H1 (cell line): ENCODE results near the gene TXNDC16. TPM values are rescaled to one million over a fixed set of nuclear protein-coding genes. Genes with fewer than 3 reads are reported as not detected.

ENCODE experiments used
- CTCF ChIA-PET: fragments of 300-600 bp; sonication (Branson Sonifier 250); formaldehyde crosslinking; loops from one replicate; lab custom pipeline; 2021; ENCODE audit not compliant: partially characterized antibody; lab: Charles Lee
- POLR2A ChIA-PET: fragments of 300-600 bp; sonication (Branson Sonifier 250); formaldehyde crosslinking; loops from one replicate; lab custom pipeline; 2021; ENCODE audit warnings: inconsistent platforms; ENCODE audit not compliant: partially characterized antibody; lab: Charles Lee
- DNase-seq, 2 experiments: peaks; one replicate each; pipeline versions ENCODE4 v3.0.0 to v3.0.0-alpha.2; 2010 to 2022; ENCODE audit warnings: low spot score in 2 of 2, low read depth in 1 of 2, mixed read lengths in 1 of 2
- FAIRE-seq: peaks from 2 replicates; lab custom pipeline; 2011; peaks lifted over from hg19 to GRCh38; lab: Jason Lieb, UNC
- H2AFZ ChIP-seq: 2 replicates; pipeline ENCODE4 v1.8.1; 2012; ENCODE audit warnings: low read length, inconsistent platforms
- H2AK5ac ChIP-seq: 2 replicates; pipeline ENCODE4 v1.6.1; 2013; ENCODE audit warnings: low read depth, low read length
- H2BK120ac ChIP-seq: replicated peaks from 2 replicates; pipeline ENCODE3; 2013; ENCODE audit warnings: low read depth, low read length, inconsistent platforms
- H2BK12ac ChIP-seq: 2 replicates; pipeline ENCODE4 v1.6.1; 2013; ENCODE audit warnings: low read depth, low read length
- H2BK15ac ChIP-seq: 2 replicates; pipeline ENCODE4 v1.6.1; 2013; ENCODE audit warnings: low read length
- H2BK20ac ChIP-seq: 2 replicates; pipeline ENCODE4 v1.6.1; 2013; ENCODE audit warnings: low read length
- H2BK5ac ChIP-seq: 2 replicates; pipeline ENCODE4 v1.6.1; 2013; ENCODE audit warnings: low read depth, low read length
- H3K14ac ChIP-seq: 2 replicates; pipeline ENCODE4 v1.6.1; 2013; ENCODE audit warnings: inconsistent platforms; ENCODE audit not compliant: insufficient read length
- H3K18ac ChIP-seq: 2 replicates; pipeline ENCODE4 v1.6.1; 2013; ENCODE audit warnings: low read length; ENCODE audit errors: extremely low read depth
- H3K23ac ChIP-seq: 2 replicates; pipeline ENCODE4 v1.6.1; 2013; ENCODE audit warnings: inconsistent platforms; ENCODE audit not compliant: insufficient read length
- H3K23me2 ChIP-seq: 2 replicates; pipeline ENCODE4 v1.6.1; 2013; ENCODE audit warnings: low read depth, low read length
- H3K27ac ChIP-seq: 2 replicates; pipeline ENCODE4 v1.6.1; 2011; ENCODE audit warnings: low read depth, low read length, inconsistent platforms
- H3K27me3 ChIP-seq, 4 experiments: replicated peaks in 1 of 4; 1 replicate in 1 of 4; 2 replicates in 3 of 4; pipeline versions ENCODE4 v1.6.1 to v1.8.1; 2011 to 2013; ENCODE audit warnings: low read length in 3 of 4, mild to moderate bottlenecking in 3 of 4, inconsistent platforms in 2 of 4, mixed read lengths in 2 of 4, moderate library complexity in 1 of 4; ENCODE audit not compliant: control insufficient read depth in 3 of 4, insufficient read depth in 3 of 4; ENCODE audit errors: extremely low read depth in 1 of 4
- H3K36me3 ChIP-seq, 4 experiments: 2 replicates each; pipeline versions ENCODE4 v1.6.1 to v1.8.1; 2011 to 2013; ENCODE audit warnings: mild to moderate bottlenecking in 4 of 4, low read length in 3 of 4, moderate library complexity in 2 of 4, control low read depth in 1 of 4, inconsistent platforms in 1 of 4; ENCODE audit not compliant: insufficient read depth in 4 of 4, control insufficient read depth in 2 of 4
- H3K4ac ChIP-seq: replicated peaks from 2 replicates; pipeline ENCODE3; 2013; ENCODE audit warnings: low read length, low read depth, mixed read lengths, inconsistent platforms; ENCODE audit not compliant: insufficient read length
- H3K4me1 ChIP-seq, 4 experiments: replicated peaks in 1 of 4; 1 replicate in 1 of 4; 2 replicates in 3 of 4; pipeline versions ENCODE4 v1.6.1 to v1.8.1; 2011 to 2013; ENCODE audit warnings: low read length in 3 of 4, inconsistent platforms in 2 of 4, mixed read lengths in 1 of 4; ENCODE audit not compliant: insufficient read depth in 4 of 4, control insufficient read depth in 3 of 4
- H3K4me2 ChIP-seq, 2 experiments: 2 replicates each; pipeline versions ENCODE4 v1.6.1 to v1.8.1; 2011 to 2013; ENCODE audit warnings: low read depth in 2 of 2, low read length in 2 of 2, control low read depth in 1 of 2, inconsistent platforms in 1 of 2, mild to moderate bottlenecking in 1 of 2; ENCODE audit not compliant: insufficient read depth in 1 of 2
- H3K4me3 ChIP-seq, 4 experiments: fragments of 200-600, 300-600 bp in 1 of 4; sonication (generic), shearing (Covaris generic), sonication (Bioruptor Twin) in 1 of 4; 2 replicates each; pipeline versions ENCODE4 v1.5.1 to v1.8.1; 2011 to 2016; ENCODE audit warnings: low read length in 4 of 4, low read depth in 3 of 4, control low read depth in 2 of 4, inconsistent platforms in 2 of 4, mild to moderate bottlenecking in 2 of 4, mixed read lengths in 1 of 4, moderate library complexity in 1 of 4; ENCODE audit not compliant: insufficient read depth in 2 of 4; ENCODE audit errors: extremely low read depth in 1 of 4
- H3K56ac ChIP-seq: replicated peaks from 2 replicates; pipeline ENCODE3; 2013; ENCODE audit warnings: low read depth, mild to moderate bottlenecking, mixed read lengths, low read length, inconsistent platforms; ENCODE audit not compliant: insufficient read length
- H3K79me1 ChIP-seq: 2 replicates; pipeline ENCODE4 v1.6.1; 2013; ENCODE audit warnings: low read depth, low read length, control low read depth
- H3K79me2 ChIP-seq, 2 experiments: 2 replicates each; pipeline versions ENCODE4 v1.6.1 to v1.8.1; 2012 to 2013; ENCODE audit warnings: low read length in 2 of 2, mild to moderate bottlenecking in 2 of 2, inconsistent platforms in 1 of 2; ENCODE audit not compliant: insufficient read depth in 2 of 2, control insufficient read depth in 1 of 2
- H3K9ac ChIP-seq, 4 experiments: replicated peaks in 1 of 4; 1 replicate in 1 of 4; 2 replicates in 3 of 4; pipeline versions ENCODE4 v1.6.1 to v1.8.1; 2011 to 2013; ENCODE audit warnings: low read depth in 3 of 4, low read length in 3 of 4, control low read depth in 2 of 4, mild to moderate bottlenecking in 2 of 4, moderate library complexity in 2 of 4, inconsistent platforms in 1 of 4; ENCODE audit errors: extremely low read depth in 1 of 4
- H3K9me3 ChIP-seq, 2 experiments: 2 replicates each; pipeline versions ENCODE4 v1.6.1 to v1.8.1; 2012 to 2013; ENCODE audit warnings: mild to moderate bottlenecking in 2 of 2, moderate library complexity in 2 of 2, control low read depth in 1 of 2, inconsistent platforms in 1 of 2, low read depth in 1 of 2, low read length in 1 of 2, mixed read lengths in 1 of 2; ENCODE audit not compliant: insufficient read depth in 2 of 2
- H4K20me1 ChIP-seq, 2 experiments: replicated peaks in 1 of 2; 2 replicates each; pipeline versions ENCODE3 to v1.8.1; 2011 to 2013; ENCODE audit warnings: inconsistent platforms in 2 of 2, low read length in 2 of 2, mild to moderate bottlenecking in 1 of 2; ENCODE audit not compliant: insufficient read depth in 2 of 2, control insufficient read depth in 1 of 2
- H4K5ac ChIP-seq: 2 replicates; pipeline ENCODE4 v1.6.1; 2013; ENCODE audit warnings: low read length, low read depth, mixed read lengths, inconsistent platforms; ENCODE audit not compliant: insufficient read length
- H4K8ac ChIP-seq: 2 replicates; pipeline ENCODE4 v1.8.0; 2013; ENCODE audit warnings: mild to moderate bottlenecking, moderate library complexity, low read length, inconsistent platforms; ENCODE audit not compliant: insufficient read depth; ENCODE audit errors: extremely low read depth
- H4K91ac ChIP-seq: replicated peaks from 2 replicates; pipeline ENCODE3; 2013; ENCODE audit warnings: low read length, mixed read lengths, inconsistent platforms; ENCODE audit not compliant: insufficient read length
- ATF2 ChIP-seq: IDR thresholded peaks from 2 replicates; pipeline ENCODE4 v1.6.1; 2012; ENCODE audit warnings: low read length, inconsistent platforms
- BCL11A ChIP-seq, 2 experiments: IDR thresholded peaks; one replicate each; pipeline ENCODE4 v1.6.1; 2011; ENCODE audit warnings: low read depth in 2 of 2, low read length in 2 of 2, mild to moderate bottlenecking in 2 of 2
- CBX8 ChIP-seq: fragments of 300-800, 300-1000 bp; sonication (generic); IDR thresholded peaks from 2 replicates; pipeline ENCODE4 v1.7.1; 2016; ENCODE audit warnings: low read depth, low read length, borderline replicate concordance
- EGR1 ChIP-seq: IDR thresholded peaks from 2 replicates; pipeline ENCODE4 v1.6.1; 2011; ENCODE audit warnings: low read depth, low read length, borderline replicate concordance
- EP300 ChIP-seq, 2 experiments: IDR thresholded peaks; 1 replicate in 1 of 2; 2 replicates in 1 of 2; pipeline ENCODE4 v1.6.1; 2011 to 2012; ENCODE audit warnings: low read depth in 2 of 2, low read length in 2 of 2, mild to moderate bottlenecking in 2 of 2, borderline replicate concordance in 1 of 2, inconsistent platforms in 1 of 2, moderate library complexity in 1 of 2
- KDM5A ChIP-seq: fragments of 200-600 bp; IDR thresholded peaks from 2 replicates; pipeline ENCODE4 v1.7.1; 2012; ENCODE audit warnings: mild to moderate bottlenecking, low read length, inconsistent platforms, mixed read lengths
- NRF1 ChIP-seq: IDR thresholded peaks from 2 replicates; pipeline ENCODE4 v1.6.1; 2011; ENCODE audit warnings: mild to moderate bottlenecking, low read depth, low read length, improper control_type of control experiment
- SIN3A ChIP-seq, 2 experiments: IDR thresholded peaks in 1 of 2; conservative IDR thresholded peaks in 1 of 2; 2 replicates each; pipeline ENCODE4 v1.6.1; 2011 to 2012; ENCODE audit warnings: low read length in 2 of 2, improper control_type of control experiment in 1 of 2, low read depth in 1 of 2, mild to moderate bottlenecking in 1 of 2
- SIRT6 ChIP-seq: IDR thresholded peaks from one replicate; pipeline ENCODE4 v1.7.1; 2012; ENCODE audit warnings: low read length, inconsistent platforms
- SP1 ChIP-seq: IDR thresholded peaks from 2 replicates; pipeline ENCODE4 v1.6.1; 2011; ENCODE audit warnings: low read depth, low read length
- TAF7 ChIP-seq: optimal IDR thresholded peaks from 2 replicates; pipeline ENCODE3; 2011; ENCODE audit warnings: low read depth, mild to moderate bottlenecking, inconsistent platforms, low read length, moderate library complexity, borderline replicate concordance
- TEAD4 ChIP-seq: IDR thresholded peaks from 2 replicates; pipeline ENCODE4 v1.6.1; 2012; ENCODE audit warnings: low read depth, low read length, inconsistent platforms, mixed read lengths
- YY1 ChIP-seq: IDR thresholded peaks from 2 replicates; pipeline ENCODE4 v1.6.1; 2011; ENCODE audit warnings: low read depth, mild to moderate bottlenecking, low read length
- WGBS, 2 experiments: shearing (Covaris generic) in 1 of 2; methylation state at CpG; one replicate each; pipeline versions ENCODE4 v1.1.6 to v1.1.7; 2013 to 2015; ENCODE audit warnings: low lambda C conversion rate in 2 of 2, mixed read lengths in 2 of 2, inconsistent platforms in 1 of 2, low coverage in 1 of 2, missing lambda C conversion rate in 1 of 2; ENCODE audit not compliant: insufficient replicate concordance in 2 of 2, insufficient coverage in 1 of 2, insufficient read length in 1 of 2; ENCODE audit errors: extremely low coverage in 1 of 2, missing lambda C conversion rate in 1 of 2; 5-methylcytosine and 5-hydroxymethylcytosine counted together
- polyA plus RNA-seq, 7 experiments: library from polyadenylated mRNA; depleted of rRNA in 3 of 7; stranded (reverse) in 5 of 7; unstranded in 2 of 7; fragments of >200 nt in 5 of 7; fragments of 200-250 nt in 2 of 7; gene quantifications; 1 replicate in 5 of 7; 2 replicates in 1 of 7; 4 replicates in 1 of 7; pipeline versions ENCODE4 v1.2.1 to v1.2.3, GENCODE V29; 2011 to 2013; ENCODE audit warnings: missing spikeins in 2 of 7, mixed read lengths in 2 of 7
- total RNA-seq: library from RNA; stranded (reverse); fragmentation: NEBNext Ultra II Directional; extraction: Animal tissue kit (Norgen Biotek cat#: 25700); gene quantifications from 2 replicates; pipeline ENCODE4 v1.2.1, GENCODE V29; 2021

TXNDC16 gene
- total and polyA plus RNA-seq, 2 of the 8 experiments (the other 6 are each of a cell fraction or from before 2014, with no cell fraction given) = 6.7 to 14.3 TPM

DNA sequence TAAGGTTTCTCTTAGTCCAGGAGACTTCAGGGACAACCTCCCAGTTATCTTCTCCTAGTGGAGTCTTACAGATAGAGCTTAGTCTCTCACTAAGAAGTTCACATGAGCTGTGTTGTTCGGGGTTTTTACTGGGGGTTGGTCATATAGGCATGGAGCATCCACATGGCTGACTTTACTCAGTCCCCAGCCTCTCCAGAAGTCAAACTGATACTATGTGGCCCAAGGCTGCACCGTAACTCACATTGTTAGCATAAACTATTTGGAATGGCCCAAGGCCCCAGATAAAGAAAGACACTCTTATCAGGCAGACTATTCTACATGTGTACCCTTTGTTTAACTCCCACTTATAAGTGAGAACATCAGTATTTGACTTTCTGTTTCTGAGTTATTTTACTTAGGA is 23.6 kb upstream of the TXNDC16 start:
- no peak for FAIRE-seq
- H3K4me3 ChIP-seq = no peak overlapping the region
- H2AFZ ChIP-seq = no peak overlapping the region
- no peaks in the 10 kb centered on the region for H3K27me3 ChIP-seq
- no peaks in the 10 kb centered on the region; a peak in 1 of 8 replicates for H3K36me3 ChIP-seq
- no peak overlapping the region for H3K18ac ChIP-seq
- no peak overlapping the region for H4K8ac ChIP-seq
- no peak overlapping the region for H2BK120ac ChIP-seq
- ChIA-PET CTCF (interaction anchor here (0.8 kb wide), 1 partner anchor 1057 kb away, joined by 3 read pairs; no protein-coding TSS in a partner anchor), POLR2A (interaction anchor here (1.5 kb wide), 1 partner anchor 16 kb away, joined by 4 read pairs; no protein-coding TSS in a partner anchor)
- H2BK20ac ChIP-seq = no peak overlapping the region
- H3K4me1 ChIP-seq = no peaks in the 10 kb centered on the region
- no peak overlapping the region for H3K14ac ChIP-seq
- H3K23ac ChIP-seq = no peak overlapping the region
- H3K4ac ChIP-seq = no peak overlapping the region
- H2BK15ac ChIP-seq = no peak overlapping the region
- no peaks in the 10 kb centered on the region for H4K20me1 ChIP-seq
- no peaks in the 10 kb centered on the region for H3K79me2 ChIP-seq
- no peak overlapping the region for H4K91ac ChIP-seq
- no peak overlapping the region for H3K27ac ChIP-seq
- H3K79me1 ChIP-seq = no peaks in the 10 kb centered on the region
- no peak overlapping the region for H3K56ac ChIP-seq
- WGBS, 2 experiments = 93% methylated on average over 2 of the region's 2 CpGs; no CpG with 5 or more reads in 1 of the 2 experiments
- no peak overlapping the region for H2BK12ac ChIP-seq
- no peak for DNase-seq
- no peak overlapping the region for H2AK5ac ChIP-seq
- H2BK5ac ChIP-seq = no peak overlapping the region
- no peaks in the 10 kb centered on the region for H3K23me2 ChIP-seq
- no peak overlapping the region for H3K4me2 ChIP-seq
- no peak overlapping the region for H3K9ac ChIP-seq
- no peak overlapping the region for H4K5ac ChIP-seq
- H3K9me3 ChIP-seq = peaks cover 6 to 8% of the 10 kb centered on the region in 2 experiments; a peak in 1 of 4 replicates
- TF ChIP-seq EGR1 (no peak), CBX8 (no peak), NRF1 (no peak), YY1 (no peak), ATF2 (no peak), SIN3A (conservative IDR thresholded peaks at IDR 0.05 in 1 of 2, IDR thresholded peaks at IDR 0.05 in 1 of 2; ENCODE audit: low read depth in 1 of 2, low read length in 2 of 2) (no peak), BCL11A (IDR thresholded peaks at IDR 0.05; ENCODE audit: low read depth in 2 of 2, low read length in 2 of 2) (no peak), EP300 (IDR thresholded peaks at IDR 0.05; ENCODE audit: borderline replicate concordance in 1 of 2, low read depth in 2 of 2, low read length in 2 of 2) (no peak), KDM5A (no peak), TEAD4 (no peak), TAF7 (no peak), SP1 (no peak), SIRT6 (no peak)
